Stimulated activated CD8-positive, alpha-beta memory T cell treated with anti-CD3 and anti-CD28 coated beads, Interleukin-15, amount 100 ng/mL, for 1 hour (primary cell): ENCODE measurements around the gene IL1B.

Experiments used
- DNase-seq: peaks from one replicate; pipeline ENCODE4 v3.0.0-alpha.2; 2020; ENCODE audit warnings: low read depth

The IL1B gene

DNA sequence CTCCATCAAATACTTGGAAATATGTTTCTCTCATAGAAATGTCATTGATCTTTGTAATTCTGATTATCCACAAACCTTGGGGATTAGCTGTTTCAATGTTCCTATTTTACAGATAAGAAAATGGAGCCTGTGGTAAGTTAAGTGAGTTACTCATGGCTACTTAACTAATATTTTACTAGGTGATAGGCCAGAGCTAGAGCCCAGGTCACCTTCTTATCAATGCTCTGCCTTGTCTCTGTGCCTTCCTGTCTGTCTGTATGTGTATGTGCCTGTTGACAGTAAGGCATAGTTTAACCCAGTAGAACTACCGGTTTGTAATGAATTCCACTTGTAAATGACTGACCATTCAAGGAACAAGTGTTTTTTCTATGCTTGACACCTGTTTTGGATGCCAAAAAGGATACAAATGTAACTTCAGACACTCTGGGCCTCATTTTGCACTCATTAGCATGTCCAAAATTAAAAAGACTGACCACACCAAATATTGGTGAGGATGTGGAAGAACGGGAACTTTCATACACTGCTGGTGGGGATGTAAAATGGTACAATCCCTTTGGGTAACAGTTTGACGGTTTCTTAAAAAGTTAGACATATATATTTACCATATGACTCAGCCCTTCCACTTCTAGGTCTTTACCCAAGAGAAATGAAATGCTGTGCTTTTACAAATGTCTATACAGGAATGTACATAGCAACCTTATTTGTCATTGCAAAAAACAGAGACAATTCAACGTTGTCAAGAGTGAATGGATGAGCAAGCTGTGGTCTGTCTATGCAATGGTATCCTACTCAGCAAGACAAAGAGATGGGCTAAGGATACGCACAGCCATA is 32.7 kb downstream of the IL1B start:
- DNase-seq = no peak

DNA sequence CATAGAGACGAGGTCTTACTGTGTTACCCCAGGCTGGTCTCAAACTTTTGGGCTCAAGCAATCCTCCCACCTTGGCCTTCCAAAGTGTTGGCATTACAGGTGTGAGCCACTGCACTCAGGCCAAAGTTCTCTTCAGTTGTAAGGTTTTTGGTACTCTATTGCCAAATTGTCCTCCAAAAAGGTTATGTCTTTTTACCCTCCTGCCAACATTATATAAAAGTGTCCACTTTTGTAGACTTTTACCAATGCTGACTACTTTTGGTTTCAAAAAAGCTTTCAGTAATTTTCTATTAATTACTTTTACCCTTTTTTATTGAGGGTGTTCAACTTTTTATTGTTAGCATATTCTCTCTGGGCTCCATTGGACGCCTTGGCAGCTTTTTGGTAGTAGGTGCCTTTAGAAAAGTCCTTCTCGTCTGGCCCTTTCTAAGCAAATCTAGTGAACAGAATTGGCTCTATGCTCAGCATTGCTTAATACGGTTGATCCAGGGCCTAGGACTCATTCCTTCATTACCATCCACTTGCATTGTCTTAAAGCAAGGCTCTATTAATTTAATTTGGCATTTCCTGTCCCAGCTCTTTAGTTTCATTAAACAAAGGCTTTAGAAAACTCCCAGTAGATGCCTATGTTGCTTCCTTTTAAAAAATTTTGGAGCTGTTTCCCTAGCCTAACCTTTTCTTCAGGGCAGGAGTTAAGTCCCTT is 35.5 kb downstream of the IL1B start:
- no peak for DNase-seq

DNA sequence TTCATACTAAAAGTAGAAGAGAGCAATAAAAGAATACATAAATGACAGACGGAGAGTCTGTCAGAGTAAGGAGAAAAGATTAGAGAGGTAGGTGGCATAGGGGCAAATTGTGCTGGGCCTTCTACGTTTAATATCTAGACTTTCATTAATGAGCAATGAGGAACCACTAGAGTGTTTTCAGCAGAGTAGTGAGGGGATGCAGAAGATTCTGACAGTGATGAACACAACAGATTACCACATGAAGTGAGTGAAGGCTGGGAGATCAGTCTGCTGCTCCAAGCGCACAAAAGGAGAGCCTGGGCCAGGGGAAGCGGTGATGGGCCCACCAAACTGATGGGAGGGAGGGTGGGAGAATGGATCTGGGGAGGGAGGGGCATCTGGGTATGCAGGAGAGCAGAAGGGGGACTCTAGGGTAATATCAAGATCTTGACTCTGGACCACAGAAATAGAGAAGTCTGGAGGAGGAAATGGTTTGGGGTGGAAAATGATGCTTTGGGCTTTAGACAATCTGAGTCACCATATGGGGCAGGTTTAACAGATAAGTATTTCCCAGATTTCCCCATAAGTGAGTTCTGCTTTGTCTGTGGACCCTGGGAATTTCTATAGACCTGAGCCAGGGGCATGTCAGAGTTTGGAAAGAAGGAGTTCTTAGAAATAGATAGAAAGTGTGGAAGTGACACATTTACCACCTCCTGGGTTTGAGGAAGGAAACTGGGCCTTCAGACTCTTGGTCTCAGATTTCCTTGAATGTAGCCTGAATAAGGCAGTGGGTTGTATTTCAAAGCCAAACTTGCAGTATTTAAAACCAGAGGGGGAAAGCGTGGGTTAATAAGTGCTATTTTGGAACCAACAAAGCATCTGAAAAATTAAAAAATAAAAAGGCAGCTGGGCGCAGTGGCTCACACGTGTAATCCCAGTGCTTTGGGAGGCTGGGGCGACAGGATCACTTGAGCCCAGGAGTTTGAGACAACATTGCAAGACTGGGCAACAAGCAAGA is 37.3 kb downstream of the IL1B start:
- DNase-seq = no peak

- no peak for DNase-seq
These were observed 40.1 kb downstream of the IL1B start for GRCh38 chr2:112796486-112796885.

DNA sequence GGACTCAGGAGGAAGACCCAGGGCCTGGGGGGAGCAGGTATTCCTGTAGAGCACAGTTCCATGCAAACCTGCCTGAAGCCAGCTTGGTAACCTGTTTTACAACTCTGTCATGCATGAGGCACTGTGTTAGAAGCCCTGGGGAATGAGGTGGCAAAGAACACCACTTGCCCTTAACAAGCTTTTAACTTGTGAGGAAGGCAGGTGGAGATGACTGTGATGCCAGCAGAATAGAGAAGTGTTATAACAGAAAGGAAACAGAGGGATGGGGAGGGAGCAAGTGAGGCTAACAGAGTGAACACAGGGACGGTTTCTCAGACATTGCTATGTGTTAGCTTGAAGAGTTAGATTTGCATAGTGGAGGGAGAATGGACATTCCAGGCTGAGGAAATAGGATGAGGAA is 40.8 kb downstream of the IL1B start:
- DNase-seq = no peak

- DNase-seq = no peak
These were observed 41.7 kb downstream of the IL1B start for GRCh38 chr2:112794841-112795240.

GRCh38 chr2:112794131-112794733 is 42.3 kb downstream of the IL1B start:
- no peak for DNase-seq

- DNase-seq = no peak
These were observed 43.1 kb downstream of the IL1B start for GRCh38 chr2:112793449-112793978.

GRCh38 chr2:112792419-112792818 is 44.2 kb downstream of the IL1B start:
- DNase-seq = no peak

GRCh38 chr2:112791693-112792230 is 44.8 kb downstream of the IL1B start:
- no peak for DNase-seq

GRCh38 chr2:112791019-112791418 is 45.6 kb downstream of the IL1B start:
- DNase-seq = no peak

- no peak for DNase-seq
These were observed 46.3 kb downstream of the IL1B start for GRCh38 chr2:112790305-112790704.

DNA sequence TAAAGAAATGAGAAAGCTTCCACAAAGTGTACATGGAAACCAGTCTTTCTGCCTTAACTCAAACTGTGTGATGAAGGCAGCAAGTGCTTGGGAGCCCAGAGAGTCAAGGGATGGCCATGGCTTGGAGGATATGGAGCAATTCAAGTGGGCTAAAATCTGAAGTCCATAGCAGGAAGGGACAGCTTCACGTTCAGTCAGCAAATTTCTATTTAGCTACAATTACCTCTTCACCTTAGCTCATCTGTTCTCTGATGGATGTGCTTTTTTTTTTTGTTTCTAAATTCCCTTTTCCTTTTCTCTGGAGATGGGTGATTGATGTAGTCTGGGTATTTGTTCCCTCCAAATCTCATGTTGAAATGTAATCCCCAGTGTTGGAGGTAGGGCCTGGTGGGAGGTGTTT is 47.4 kb downstream of the IL1B start:
- DNase-seq = no peak

GRCh38 chr2:112788653-112789052 is 47.9 kb downstream of the IL1B start:
- DNase-seq = no peak

DNA sequence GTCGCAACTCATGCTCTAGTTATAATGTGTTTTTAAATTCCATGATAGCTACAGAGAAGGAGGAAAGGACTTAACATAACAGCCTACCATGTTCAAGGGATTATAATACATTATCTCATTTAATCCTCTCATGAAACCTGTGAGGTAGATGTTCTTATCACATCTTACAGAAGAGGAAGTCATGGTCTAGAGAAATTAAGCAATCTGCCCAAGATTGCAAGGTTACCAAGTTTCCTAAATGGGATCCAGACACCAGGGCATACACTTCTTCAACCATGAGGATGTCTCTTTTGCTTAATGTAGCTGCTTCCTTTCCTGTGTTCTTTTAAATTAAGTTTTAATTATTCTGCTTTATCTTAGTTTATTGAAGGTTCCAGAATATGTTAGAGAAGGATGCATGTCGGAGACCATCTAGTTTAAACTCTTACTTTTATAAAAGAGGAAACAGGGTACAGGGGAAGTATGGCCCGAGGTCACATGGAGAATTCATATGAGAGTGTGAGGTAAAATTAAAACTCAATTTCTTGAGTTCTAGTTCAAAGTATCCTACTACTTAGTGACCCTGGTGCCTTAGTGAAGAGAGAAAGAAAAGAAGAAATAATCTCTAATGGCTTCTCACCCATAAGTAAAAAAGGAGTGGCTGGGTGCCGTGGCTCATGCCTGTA is 48.7 kb downstream of the IL1B start:
- DNase-seq = no peak

GRCh38 chr2:112787294-112787693 is 49.3 kb downstream of the IL1B start:
- DNase-seq = no peak

GRCh38 chr2:112784199-112785189 is 52.1 kb downstream of the IL1B start, which contains the start of gene IL1A:
Gene IL1A (minus strand): TSS chr2:112784493. CDS start chr2:112783770, 723 bp downstream.
- no peak for DNase-seq

DNA sequence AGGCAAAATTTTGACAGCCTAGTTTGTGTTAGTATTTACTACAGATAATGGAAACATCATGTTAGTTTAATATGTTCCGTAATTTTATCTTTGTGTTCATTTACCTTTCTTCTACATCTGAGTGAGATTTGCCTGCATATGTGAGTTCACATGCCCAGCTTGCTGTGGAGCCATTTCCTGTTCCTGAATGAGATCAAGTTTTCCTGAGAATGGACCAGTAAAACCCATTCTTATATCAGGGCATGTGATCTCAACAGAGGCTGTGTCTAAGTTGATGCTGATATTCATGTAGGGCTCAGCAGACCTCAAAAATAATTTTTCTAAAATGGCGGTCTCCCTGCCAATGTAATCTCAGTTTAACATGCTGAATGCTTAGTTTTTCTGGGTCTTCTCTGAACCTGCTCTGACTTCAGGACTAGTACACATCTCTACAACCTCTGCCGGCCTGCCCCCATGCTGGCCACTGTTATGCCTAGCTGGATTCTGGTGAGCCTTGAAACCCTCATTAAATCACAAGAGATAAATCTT is 53.3 kb downstream of the IL1B start:
- no peak for DNase-seq

DNA sequence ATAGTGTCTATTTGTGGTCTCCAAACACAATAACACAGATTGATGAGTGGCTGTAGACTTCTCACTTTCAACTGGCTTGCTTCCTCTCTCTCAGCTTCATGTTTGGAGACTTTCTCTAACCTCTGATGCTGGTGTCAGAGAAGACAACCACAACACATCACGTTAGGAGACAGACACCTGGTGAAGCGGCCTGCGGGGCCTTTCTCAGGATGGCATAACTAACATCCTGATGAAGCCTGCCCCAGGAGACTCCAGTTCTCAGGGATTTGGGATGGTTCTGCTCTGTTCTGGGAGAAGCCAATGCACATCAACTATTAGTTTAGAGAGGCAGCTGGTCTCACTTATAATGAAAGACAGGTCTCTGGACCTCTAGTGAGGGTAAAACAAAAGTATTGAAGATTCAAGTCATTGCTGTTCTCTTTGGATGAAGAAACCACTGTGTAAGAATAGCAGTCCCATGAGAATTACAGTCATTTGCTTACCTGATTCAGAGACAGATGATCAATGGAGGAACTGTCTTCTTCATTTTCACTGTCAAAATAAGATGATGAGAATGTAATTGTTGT is 54.3 kb downstream of the IL1B start:
- DNase-seq = no peak
